ENCODE data around the gene CDC42BPB.
"Not testable (repeated sequence)": the region's sequence is repeated elsewhere in the genome, so short reads cannot be mapped to it uniquely, and the experiment has no call there.

CDC42BPB gene

GRCh38 chr14:102902523-102903247 lies 154.7 kb downstream of the CDC42BPB start:
- H3K27ac ChIP-seq (ENCODE audit: low read depth, low read length): no peak overlapping the region

DNA sequence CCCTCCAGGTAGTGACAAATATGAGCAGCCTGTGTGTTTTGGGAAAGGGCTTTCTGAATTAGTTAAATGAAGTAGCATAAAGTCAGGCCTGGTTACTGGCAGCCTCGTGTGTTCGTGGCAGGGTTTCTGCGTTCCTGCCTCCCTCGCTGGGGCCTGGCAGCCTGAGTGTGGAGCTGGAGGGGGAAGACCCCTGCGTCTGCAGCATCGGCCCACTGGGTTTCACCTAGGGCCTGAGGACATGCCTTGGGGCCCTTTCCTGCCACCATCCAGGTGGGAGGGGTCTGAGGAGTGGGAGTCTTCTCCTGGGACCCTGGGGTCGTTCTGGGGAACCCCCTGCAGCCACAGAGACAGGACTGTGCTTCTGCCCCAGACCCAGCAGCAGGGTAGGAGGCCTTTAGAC lies 155.3 kb downstream of the CDC42BPB start:
- H3K27me3 ChIP-seq (ENCODE audit: insufficient read depth, low read length): no peaks in the 10 kb centered on the region
- H3K27ac ChIP-seq (ENCODE audit: low read depth, low read length): no peak overlapping the region
- H3K4me1 ChIP-seq (ENCODE audit: control insufficient read depth, insufficient read depth, low read length, unreplicated experiment): no peaks in the 10 kb centered on the region
- H3K4me3 ChIP-seq (ENCODE audit: low read depth, low read length): no peak overlapping the region
- H3K36me3 ChIP-seq (ENCODE audit: insufficient read depth, low read length): peaks cover 11% of the 10 kb centered on the region; the same call in 1 of the 2 replicates
- no peaks in the 10 kb centered on the region for H3K79me2 ChIP-seq (ENCODE audit: control insufficient read depth, insufficient read depth, low read length, unreplicated experiment)
- H2AFZ ChIP-seq (ENCODE audit: low read length, unreplicated experiment): no peak overlapping the region

More at GRCh38 chr14:102902523-102903247, 154.7 kb downstream of the CDC42BPB start:
- no peak overlapping the region for H3K4me3 ChIP-seq (ENCODE audit: low read depth, low read length)
- H3K27me3 ChIP-seq (ENCODE audit: insufficient read depth, low read length): no peaks in the 10 kb centered on the region
- H3K36me3 ChIP-seq (ENCODE audit: insufficient read depth, low read length): peaks cover 11% of the 10 kb centered on the region; the same call in 1 of the 2 replicates
- no peak overlapping the region for H2AFZ ChIP-seq (ENCODE audit: low read length, unreplicated experiment)
- no peaks in the 10 kb centered on the region for H3K79me2 ChIP-seq (ENCODE audit: control insufficient read depth, insufficient read depth, low read length, unreplicated experiment)
- H3K4me1 ChIP-seq (ENCODE audit: control insufficient read depth, insufficient read depth, low read length, unreplicated experiment): no peaks in the 10 kb centered on the region

DNA sequence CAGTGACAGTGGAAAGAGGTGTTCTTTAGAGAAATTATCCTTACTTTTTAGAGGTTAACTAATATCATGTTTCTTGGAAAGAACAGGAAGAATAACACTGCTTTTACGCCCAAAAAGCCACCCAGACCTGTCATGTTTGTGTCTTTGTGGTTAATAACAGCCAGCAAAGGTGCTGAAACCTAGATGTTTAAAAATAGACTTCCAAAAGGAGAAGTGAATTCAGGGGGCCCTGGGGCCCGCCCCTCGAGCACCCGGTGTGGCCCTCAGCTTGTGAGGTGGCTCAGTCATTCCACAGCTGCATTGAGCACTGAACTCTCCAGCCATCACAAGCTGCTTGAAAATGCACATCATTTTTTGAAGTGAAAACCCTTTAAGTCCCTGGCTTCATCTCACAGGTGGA lies 155.7 kb downstream of the CDC42BPB start:
- Histone ChIP-seq H3K27me3 (ENCODE audit: insufficient read depth, low read length) (no peaks in the 10 kb centered on the region), H3K36me3 (ENCODE audit: insufficient read depth, low read length) (peaks cover 10% of the 10 kb centered on the region; the same call in 1 of the 2 replicates), H3K4me1 (ENCODE audit: control insufficient read depth, insufficient read depth, low read length, unreplicated experiment) (no peaks in the 10 kb centered on the region), H3K79me2 (ENCODE audit: control insufficient read depth, insufficient read depth, low read length, unreplicated experiment) (no peaks in the 10 kb centered on the region), H3K27ac (ENCODE audit: low read depth, low read length) (no peak overlapping the region), H3K4me3 (ENCODE audit: low read depth, low read length) (no peak overlapping the region), H2AFZ (ENCODE audit: low read length, unreplicated experiment) (no peak overlapping the region)

DNA sequence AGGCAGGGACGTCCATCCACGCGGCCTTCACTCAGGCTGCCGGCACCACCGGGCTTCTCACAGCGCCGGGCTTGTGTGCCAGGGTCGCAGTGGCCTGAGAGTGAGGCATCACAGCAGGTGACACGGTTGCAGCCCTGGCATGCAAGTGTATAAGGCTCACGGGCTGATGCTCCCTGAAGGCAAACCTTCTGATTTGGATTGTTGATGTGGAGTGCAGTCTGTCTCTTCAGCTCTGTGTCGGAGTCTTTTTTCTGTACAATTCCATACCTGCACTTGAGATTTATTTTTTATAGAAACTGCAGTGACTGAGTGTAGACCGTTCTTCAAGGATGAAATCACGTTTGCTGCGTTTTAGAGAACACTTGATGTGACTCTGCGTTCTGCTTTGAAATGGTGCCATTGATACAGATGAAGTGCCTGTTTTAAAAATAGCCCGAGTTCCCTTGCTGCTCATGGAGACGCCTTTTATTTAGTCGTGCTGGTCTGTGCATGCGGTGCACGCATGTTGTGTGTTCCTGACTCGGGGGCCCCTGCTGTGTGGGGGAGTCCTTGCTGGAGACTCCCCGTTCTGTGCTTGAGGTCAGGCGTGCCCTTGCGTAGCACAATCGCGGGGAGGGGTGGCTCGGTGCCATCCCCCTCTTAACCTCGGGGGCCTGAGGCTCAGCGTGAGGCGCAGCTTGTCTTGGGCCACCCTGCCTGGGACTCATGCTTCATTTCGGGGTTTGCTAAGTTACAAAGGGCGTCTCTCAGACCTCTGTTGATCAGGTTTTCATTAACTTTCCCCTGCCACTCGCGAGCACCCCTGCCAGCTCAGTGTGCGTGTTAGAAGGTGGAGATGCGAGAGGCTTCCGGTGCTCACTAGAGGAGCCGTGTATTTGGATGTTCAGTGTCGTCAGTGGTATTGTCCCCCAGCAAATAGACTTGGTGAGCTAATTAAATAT lies 156.4 kb downstream of the CDC42BPB start:
- Histone ChIP-seq H3K4me1 (ENCODE audit: control insufficient read depth, insufficient read depth, low read length, unreplicated experiment) (no peaks in the 10 kb centered on the region), H2AFZ (ENCODE audit: low read length, unreplicated experiment) (no peak overlapping the region), H3K4me3 (ENCODE audit: low read depth, low read length) (no peak overlapping the region), H3K27me3 (ENCODE audit: insufficient read depth, low read length) (no peaks in the 10 kb centered on the region), H3K27ac (ENCODE audit: low read depth, low read length) (no peak overlapping the region), H3K79me2 (ENCODE audit: control insufficient read depth, insufficient read depth, low read length, unreplicated experiment) (no peaks in the 10 kb centered on the region), H3K36me3 (ENCODE audit: insufficient read depth, low read length) (peaks cover 4% of the 10 kb centered on the region; the same call in 1 of the 2 replicates)

DNA sequence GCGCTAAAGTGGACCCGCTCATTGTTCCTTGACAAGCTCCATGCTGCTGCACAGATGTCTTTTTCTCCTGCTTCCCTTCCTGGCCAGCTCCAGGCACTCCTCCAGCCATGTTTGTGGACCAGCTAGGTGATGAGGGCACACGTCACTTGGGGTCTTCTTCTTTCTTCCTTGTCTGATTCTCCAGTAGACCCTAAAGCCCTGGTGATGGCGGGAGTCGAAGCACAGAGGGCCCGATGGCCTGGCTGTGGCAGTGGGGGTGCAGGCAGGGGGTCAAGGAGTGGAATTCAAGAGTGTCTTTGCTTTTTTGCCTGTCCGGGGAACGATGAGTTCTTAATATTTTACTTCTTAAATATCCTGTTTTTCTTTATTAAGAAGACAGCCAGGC lies 157.8 kb downstream of the CDC42BPB start:
- Histone ChIP-seq H3K36me3 (ENCODE audit: insufficient read depth, low read length) (no peaks in the 10 kb centered on the region), H3K27ac (ENCODE audit: low read depth, low read length) (no peak overlapping the region), H3K4me1 (ENCODE audit: control insufficient read depth, insufficient read depth, low read length, unreplicated experiment) (no peaks in the 10 kb centered on the region), H3K4me3 (ENCODE audit: low read depth, low read length) (no peak overlapping the region), H3K27me3 (ENCODE audit: insufficient read depth, low read length) (no peaks in the 10 kb centered on the region), H3K79me2 (ENCODE audit: control insufficient read depth, insufficient read depth, low read length, unreplicated experiment) (no peaks in the 10 kb centered on the region), H2AFZ (ENCODE audit: low read length, unreplicated experiment) (no peak overlapping the region)

- H3K36me3 ChIP-seq (ENCODE audit: insufficient read depth, low read length): no peaks in the 10 kb centered on the region
- peaks cover 4% of the 10 kb centered on the region for H3K4me1 ChIP-seq (ENCODE audit: control insufficient read depth, insufficient read depth, low read length, unreplicated experiment)
- H3K79me2 ChIP-seq (ENCODE audit: control insufficient read depth, insufficient read depth, low read length, unreplicated experiment): no peaks in the 10 kb centered on the region
- no peak overlapping the region for H3K27ac ChIP-seq (ENCODE audit: low read depth, low read length)
- no peaks in the 10 kb centered on the region for H3K27me3 ChIP-seq (ENCODE audit: insufficient read depth, low read length)
- no peak overlapping the region for H3K4me3 ChIP-seq (ENCODE audit: low read depth, low read length)
- H2AFZ ChIP-seq (ENCODE audit: low read length, unreplicated experiment): no peak overlapping the region
These were observed 158.4 kb downstream of the CDC42BPB start for GRCh38 chr14:102898776-102899515.

- H2AFZ ChIP-seq (ENCODE audit: low read length, unreplicated experiment): no peak overlapping the region
- no peak overlapping the region for H3K27ac ChIP-seq (ENCODE audit: low read depth, low read length)
- H3K27me3 ChIP-seq (ENCODE audit: insufficient read depth, low read length): no peaks in the 10 kb centered on the region
- H3K79me2 ChIP-seq (ENCODE audit: control insufficient read depth, insufficient read depth, low read length, unreplicated experiment): no peaks in the 10 kb centered on the region
- H3K4me3 ChIP-seq (ENCODE audit: low read depth, low read length): no peak overlapping the region
- H3K36me3 ChIP-seq (ENCODE audit: insufficient read depth, low read length): no peaks in the 10 kb centered on the region
- H3K4me1 ChIP-seq (ENCODE audit: control insufficient read depth, insufficient read depth, low read length, unreplicated experiment): peaks cover 10% of the 10 kb centered on the region
These were observed 159.1 kb downstream of the CDC42BPB start for GRCh38 chr14:102898298-102898697.

GRCh38 chr14:102897299-102898027 lies 159.9 kb downstream of the CDC42BPB start:
- no peaks in the 10 kb centered on the region for H3K79me2 ChIP-seq (ENCODE audit: control insufficient read depth, insufficient read depth, low read length, unreplicated experiment)
- no peaks in the 10 kb centered on the region for H3K36me3 ChIP-seq (ENCODE audit: insufficient read depth, low read length)
- peaks cover 15% of the 10 kb centered on the region for H3K4me1 ChIP-seq (ENCODE audit: control insufficient read depth, insufficient read depth, low read length, unreplicated experiment)
- H3K27me3 ChIP-seq (ENCODE audit: insufficient read depth, low read length): no peaks in the 10 kb centered on the region
- no peak overlapping the region for H2AFZ ChIP-seq (ENCODE audit: low read length, unreplicated experiment)
- no peak overlapping the region for H3K4me3 ChIP-seq (ENCODE audit: low read depth, low read length)
- H3K27ac ChIP-seq (ENCODE audit: low read depth, low read length): no peak overlapping the region

DNA sequence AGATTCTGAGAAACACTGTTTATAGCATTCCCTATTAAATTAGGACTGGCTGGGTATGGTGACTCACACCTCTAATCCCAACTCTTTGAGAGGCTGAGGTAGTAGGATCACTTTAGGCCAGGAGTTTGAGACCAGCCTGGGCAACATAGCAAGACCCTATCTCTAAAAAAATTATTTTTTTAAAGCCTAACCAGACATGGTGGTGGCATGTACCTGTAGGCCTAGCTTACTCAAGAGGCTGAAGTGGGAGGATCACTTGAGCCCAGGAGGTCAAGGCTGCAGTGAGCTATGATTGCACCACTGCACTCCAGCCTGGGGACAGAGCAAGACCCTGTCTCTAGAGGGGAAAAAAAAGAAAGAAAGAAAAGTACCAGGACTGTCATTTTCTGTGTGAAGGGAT lies 160.6 kb downstream of the CDC42BPB start:
- not testable (repeated sequence) for H3K79me2 ChIP-seq (ENCODE audit: control insufficient read depth, insufficient read depth, low read length, unreplicated experiment)

DNA sequence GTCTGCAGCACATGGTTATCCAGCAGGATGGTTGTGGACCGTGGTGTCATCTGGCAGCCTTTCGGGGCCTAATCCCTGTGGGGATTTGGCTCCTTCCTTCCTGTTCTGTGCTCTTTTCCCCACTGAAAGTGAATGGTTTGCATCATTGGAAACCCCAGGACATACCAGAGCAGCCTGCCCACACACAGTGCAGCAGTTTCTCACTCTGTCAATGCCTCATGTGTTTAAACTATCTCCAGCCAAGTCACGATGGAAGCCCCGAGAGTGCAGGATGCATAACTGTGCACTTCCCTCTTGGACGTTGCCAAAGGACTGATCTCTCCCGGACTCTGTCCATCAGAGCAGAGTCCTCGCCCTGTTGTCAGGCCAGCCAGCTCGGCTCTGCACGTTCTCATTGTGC lies 163.9 kb downstream of the CDC42BPB start:
- H3K4me3 ChIP-seq (ENCODE audit: low read depth, low read length): no peak overlapping the region
- H3K36me3 ChIP-seq (ENCODE audit: insufficient read depth, low read length): no peaks in the 10 kb centered on the region
- peak overlapping the region; percentile 33; the same call in 1 of the 2 replicates for H3K27ac ChIP-seq (ENCODE audit: low read depth, low read length)
- no peaks in the 10 kb centered on the region for H3K79me2 ChIP-seq (ENCODE audit: control insufficient read depth, insufficient read depth, low read length, unreplicated experiment)
- no peak overlapping the region for H2AFZ ChIP-seq (ENCODE audit: low read length, unreplicated experiment)
- peaks cover 23% of the 10 kb centered on the region for H3K4me1 ChIP-seq (ENCODE audit: control insufficient read depth, insufficient read depth, low read length, unreplicated experiment)
- no peaks in the 10 kb centered on the region for H3K27me3 ChIP-seq (ENCODE audit: insufficient read depth, low read length)

More for the DNA sequence above, 160.6 kb downstream of the CDC42BPB start:
- H2AFZ ChIP-seq (ENCODE audit: low read length, unreplicated experiment); H3K4me3 ChIP-seq (ENCODE audit: low read depth, low read length); H3K27ac ChIP-seq (ENCODE audit: low read depth, low read length); H3K36me3 ChIP-seq (ENCODE audit: insufficient read depth, low read length); H3K27me3 ChIP-seq (ENCODE audit: insufficient read depth, low read length): not testable (repeated sequence)
- peaks cover 18% of the 10 kb centered on the region for H3K4me1 ChIP-seq (ENCODE audit: control insufficient read depth, insufficient read depth, low read length, unreplicated experiment)
